ENCODE results near the gene GAL.

DNA sequence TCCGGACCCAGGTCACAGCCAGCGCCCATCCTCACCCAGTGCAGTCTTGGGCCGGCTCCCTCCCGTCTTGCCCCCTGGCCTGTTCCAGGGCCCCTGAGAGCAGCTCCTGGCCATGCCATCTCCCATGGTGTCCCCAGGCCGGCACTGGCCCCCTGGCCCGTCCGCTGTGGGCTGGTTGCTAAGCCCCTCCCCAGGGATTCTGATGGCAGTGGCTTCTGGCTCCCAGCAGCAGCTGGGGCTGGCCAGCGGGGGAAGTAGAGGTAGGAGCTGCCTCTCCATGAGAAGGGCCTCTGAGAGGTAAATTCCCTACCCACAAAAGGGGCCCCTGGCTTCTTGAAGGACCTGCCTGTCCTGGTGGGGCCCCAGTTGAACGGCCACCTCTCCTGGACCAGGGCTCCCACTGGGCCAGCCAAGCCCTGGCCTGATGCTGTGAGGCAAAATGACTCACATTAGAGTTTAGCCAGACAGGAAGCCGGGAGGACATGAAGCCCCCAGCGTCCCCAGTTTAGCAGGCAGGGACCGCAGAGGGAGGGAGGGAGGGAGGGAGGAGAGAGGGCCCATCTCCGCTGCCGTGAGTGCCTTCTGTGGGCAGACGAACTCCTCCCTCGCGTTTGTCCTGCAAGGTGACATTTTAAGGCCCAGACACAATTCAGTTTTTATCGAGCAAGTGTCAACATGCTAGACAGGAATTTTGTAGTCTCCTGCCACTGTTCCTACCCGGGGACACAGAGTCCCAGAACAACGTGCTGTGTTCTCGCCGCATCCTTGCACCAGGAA lies 32.9 kb upstream of the GAL start:
- TF ChIP-seq, protein P1, sequence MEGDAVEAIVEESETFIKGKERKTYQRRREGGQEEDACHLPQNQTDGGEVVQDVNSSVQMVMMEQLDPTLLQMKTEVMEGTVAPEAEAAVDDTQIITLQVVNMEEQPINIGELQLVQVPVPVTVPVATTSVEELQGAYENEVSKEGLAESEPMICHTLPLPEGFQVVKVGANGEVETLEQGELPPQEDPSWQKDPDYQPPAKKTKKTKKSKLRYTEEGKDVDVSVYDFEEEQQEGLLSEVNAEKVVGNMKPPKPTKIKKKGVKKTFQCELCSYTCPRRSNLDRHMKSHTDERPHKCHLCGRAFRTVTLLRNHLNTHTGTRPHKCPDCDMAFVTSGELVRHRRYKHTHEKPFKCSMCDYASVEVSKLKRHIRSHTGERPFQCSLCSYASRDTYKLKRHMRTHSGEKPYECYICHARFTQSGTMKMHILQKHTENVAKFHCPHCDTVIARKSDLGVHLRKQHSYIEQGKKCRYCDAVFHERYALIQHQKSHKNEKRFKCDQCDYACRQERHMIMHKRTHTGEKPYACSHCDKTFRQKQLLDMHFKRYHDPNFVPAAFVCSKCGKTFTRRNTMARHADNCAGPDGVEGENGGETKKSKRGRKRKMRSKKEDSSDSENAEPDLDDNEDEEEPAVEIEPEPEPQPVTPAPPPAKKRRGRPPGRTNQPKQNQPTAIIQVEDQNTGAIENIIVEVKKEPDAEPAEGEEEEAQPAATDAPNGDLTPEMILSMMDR (IDR thresholded peaks at IDR 0.05) = no peak
- TF ChIP-seq EZH2 (IDR thresholded peaks at IDR 0.05) (no peak), EZH2phosphoT487 (IDR thresholded peaks at IDR 0.05) (no peak)

Measured in neural progenitor cell (in vitro differentiated cells).